ENCODE data around the gene DUSP6.

The DUSP6 gene

GRCh38 chr12:89335452-89336244, 16.7 kb downstream of the DUSP6 start:
- H3K4me3 ChIP-seq, result no peak overlapping the region
- peaks cover 13% of the 10 kb centered on the region; the same call in 1 of the 2 replicates for H3K9me3 ChIP-seq
- H4K20me1 ChIP-seq, result no peaks in the 10 kb centered on the region
- H3K36me3 ChIP-seq, result no peaks in the 10 kb centered on the region
- no peaks in the 10 kb centered on the region for H3K27me3 ChIP-seq
- TF ChIP-seq Cebpa-rat (IDR thresholded peaks at IDR 0.05), result no peak
- no peak overlapping the region for H3K9ac ChIP-seq
- no peak overlapping the region for H3K27ac ChIP-seq
- peaks cover 9% of the 10 kb centered on the region for H3K4me1 ChIP-seq
- no peak overlapping the region for H3K4me2 ChIP-seq

- H3K4me2 ChIP-seq, result no peak overlapping the region
- H3K4me1 ChIP-seq, result peaks cover 9% of the 10 kb centered on the region
- H3K9me3 ChIP-seq, result peaks cover 17% of the 10 kb centered on the region; the same call in 1 of the 2 replicates
- H3K27me3 ChIP-seq, result no peaks in the 10 kb centered on the region
- TF ChIP-seq Cebpa-rat (IDR thresholded peaks at IDR 0.05), result no peak
- no peak overlapping the region for H3K4me3 ChIP-seq
- no peaks in the 10 kb centered on the region for H4K20me1 ChIP-seq
- H3K36me3 ChIP-seq, result no peaks in the 10 kb centered on the region
- H3K27ac ChIP-seq, result no peak overlapping the region
- no peak overlapping the region for H3K9ac ChIP-seq
Observed at GRCh38 chr12:89334548-89335169, 17.6 kb downstream of the DUSP6 start.

GRCh38 chr12:89333564-89334252, 18.6 kb downstream of the DUSP6 start:
- H3K4me3 ChIP-seq, result no peak overlapping the region

GRCh38 chr12:89328151-89329030, 23.9 kb downstream of the DUSP6 start:
- Histone ChIP-seq H3K36me3 (no peaks in the 10 kb centered on the region), H3K4me3 (no peak overlapping the region), H3K4me1 (peaks cover 4% of the 10 kb centered on the region), H3K27me3 (no peaks in the 10 kb centered on the region), H3K4me2 (no peak overlapping the region), H4K20me1 (no peaks in the 10 kb centered on the region), H3K27ac (no peak overlapping the region), H3K9me3 (peaks cover 17% of the 10 kb centered on the region; the same call in 1 of the 2 replicates), H3K9ac (no peak overlapping the region)
- TF ChIP-seq Cebpa-rat (IDR thresholded peaks at IDR 0.05), result no peak

More at GRCh38 chr12:89333564-89334252, 18.6 kb downstream of the DUSP6 start:
- H3K9ac ChIP-seq, result no peak overlapping the region
- H3K36me3 ChIP-seq, result no peaks in the 10 kb centered on the region
- peaks cover 17% of the 10 kb centered on the region; the same call in 1 of the 2 replicates for H3K9me3 ChIP-seq
- peaks cover 9% of the 10 kb centered on the region for H3K4me1 ChIP-seq
- no peaks in the 10 kb centered on the region for H3K27me3 ChIP-seq
- H3K27ac ChIP-seq, result no peak overlapping the region
- H4K20me1 ChIP-seq, result no peaks in the 10 kb centered on the region
- H3K4me2 ChIP-seq, result peak overlapping the region; percentile 22
- no peak for TF ChIP-seq Cebpa-rat (IDR thresholded peaks at IDR 0.05)

GRCh38 chr12:89327486-89328094, 24.7 kb downstream of the DUSP6 start:
- no peak overlapping the region for H3K4me2 ChIP-seq
- no peaks in the 10 kb centered on the region for H4K20me1 ChIP-seq
- TF ChIP-seq Cebpa-rat (IDR thresholded peaks at IDR 0.05), result no peak
- H3K27ac ChIP-seq, result no peak overlapping the region
- peaks cover 17% of the 10 kb centered on the region; the same call in 1 of the 2 replicates for H3K9me3 ChIP-seq
- no peak overlapping the region for H3K9ac ChIP-seq
- no peaks in the 10 kb centered on the region for H3K36me3 ChIP-seq
- H3K4me3 ChIP-seq, result no peak overlapping the region
- H3K27me3 ChIP-seq, result no peaks in the 10 kb centered on the region
- no peaks in the 10 kb centered on the region for H3K4me1 ChIP-seq

GRCh38 chr12:89326239-89327040, 25.9 kb downstream of the DUSP6 start:
- Histone ChIP-seq H3K36me3 (no peaks in the 10 kb centered on the region), H3K4me1 (no peaks in the 10 kb centered on the region), H3K4me2 (no peak overlapping the region), H3K9ac (no peak overlapping the region), H3K9me3 (peaks cover 10% of the 10 kb centered on the region; the same call in 1 of the 2 replicates), H3K27ac (no peak overlapping the region), H3K4me3 (no peak overlapping the region), H4K20me1 (no peaks in the 10 kb centered on the region), H3K27me3 (no peaks in the 10 kb centered on the region)
- no peak for TF ChIP-seq Cebpa-rat (IDR thresholded peaks at IDR 0.05)

GRCh38 chr12:89325495-89325894, 26.8 kb downstream of the DUSP6 start:
- H3K9ac ChIP-seq, result no peak overlapping the region
- no peaks in the 10 kb centered on the region for H4K20me1 ChIP-seq
- no peaks in the 10 kb centered on the region for H3K27me3 ChIP-seq
- peaks cover 4% of the 10 kb centered on the region; the same call in 1 of the 2 replicates for H3K9me3 ChIP-seq
- no peak for TF ChIP-seq Cebpa-rat (IDR thresholded peaks at IDR 0.05)
- no peak overlapping the region for H3K27ac ChIP-seq
- no peak overlapping the region for H3K4me3 ChIP-seq
- no peaks in the 10 kb centered on the region for H3K4me1 ChIP-seq
- no peaks in the 10 kb centered on the region for H3K36me3 ChIP-seq
- H3K4me2 ChIP-seq, result no peak overlapping the region

GRCh38 chr12:89324437-89324836, 27.9 kb downstream of the DUSP6 start:
- Histone ChIP-seq H3K27ac (no peak overlapping the region), H3K36me3 (no peaks in the 10 kb centered on the region), H3K27me3 (no peaks in the 10 kb centered on the region), H3K9ac (no peak overlapping the region), H3K4me3 (no peak overlapping the region), H3K4me2 (no peak overlapping the region), H3K9me3 (no peaks in the 10 kb centered on the region), H3K4me1 (no peaks in the 10 kb centered on the region), H4K20me1 (no peaks in the 10 kb centered on the region)
- TF ChIP-seq Cebpa-rat (IDR thresholded peaks at IDR 0.05), result no peak

Data from BLaER1 (cell line).